Spleen (tissue), 11 donors: ENCODE data around the gene ADGRL3. TPM values are rescaled to one million over a fixed set of nuclear protein-coding genes. Genes with fewer than 3 reads are reported as not detected.

Source experiments
- DNase-seq: peaks from one replicate; pipeline ENCODE4 v3.0.0-alpha.2; 2020
- H3K27ac ChIP-seq, 8 donors: fragments of 200-600 bp; sonication (generic) in 7 of 8; 1 replicate in 4 of 8; 2 replicates in 4 of 8; pipeline versions ENCODE4 v1.5.0 to v1.8.0; 2016 to 2021; ENCODE audit warnings: inconsistent platforms in 4 of 8, mild to moderate bottlenecking in 4 of 8, moderate library complexity in 1 of 8
- H3K27me3 ChIP-seq, 7 donors: fragments of 200-600 bp; sonication (generic) in 6 of 7; replicated peaks in 1 of 7; 1 replicate in 4 of 7; 2 replicates in 3 of 7; pipeline versions ENCODE4 v1.5.0 to v1.8.0; 2016 to 2021; ENCODE audit warnings: inconsistent platforms in 3 of 7, mild to moderate bottlenecking in 1 of 7
- H3K36me3 ChIP-seq, 6 donors: fragments of 200-600 bp; sonication (generic) in 5 of 6; 1 replicate in 4 of 6; 2 replicates in 2 of 6; pipeline versions ENCODE4 v1.5.0 to v1.8.0; 2016 to 2021; ENCODE audit warnings: inconsistent platforms in 2 of 6
- H3K4me1 ChIP-seq, 6 donors: fragments of 200-600 bp; sonication (generic) in 5 of 6; 1 replicate in 3 of 6; 2 replicates in 3 of 6; pipeline versions ENCODE4 v1.5.0 to v1.8.0; 2016 to 2021; ENCODE audit warnings: inconsistent platforms in 3 of 6
- H3K4me3 ChIP-seq, 8 donors: fragments of 200-600 bp; sonication (generic) in 7 of 8; 1 replicate in 4 of 8; 2 replicates in 4 of 8; pipeline versions ENCODE4 v1.5.0 to v1.8.0; 2016 to 2021; ENCODE audit warnings: inconsistent platforms in 4 of 8, mild to moderate bottlenecking in 4 of 8, moderate library complexity in 2 of 8
- H3K9me3 ChIP-seq, 8 donors: fragments of 200-600 bp; sonication (generic) in 7 of 8; 1 replicate in 4 of 8; 2 replicates in 4 of 8; pipeline versions ENCODE4 v1.5.0 to v1.8.0; 2016 to 2021; ENCODE audit warnings: inconsistent platforms in 4 of 8
- POLR2A ChIP-seq, 3 donors: fragments of 450-650 bp; IDR thresholded peaks; one replicate each; pipeline ENCODE4 v1.5.1; 2017; ENCODE audit warnings: antibody characterized with exemption in 3 of 3, mild to moderate bottlenecking in 1 of 3
- POLR2AphosphoS5 ChIP-seq, 3 donors: sonication (generic); formaldehyde crosslinking; IDR thresholded peaks; one replicate each; pipeline ENCODE4 v1.5.1; 2017; ENCODE audit warnings: antibody characterized with exemption in 3 of 3
- WGBS, 5 donors: extraction: QIAGEN DNeasy Blood & Tissue Kit in 3 of 5; methylation state at CpG; one replicate each; pipeline versions ENCODE4 v1.1.5 to v1.1.7; 2013 to 2018; 5-methylcytosine and 5-hydroxymethylcytosine counted together
- intact Hi-C: fragments of 100-400 bp; cut with DNase I; formaldehyde crosslinking; loops from one replicate; pipeline ENCODE4 v1.15.0; 2023; ENCODE audit warnings: low total_unique reads
- polyA plus RNA-seq, 3 donors: library from polyadenylated mRNA; stranded (reverse); fragments of 200-250 nt; gene quantifications; one replicate each; pipeline ENCODE4 v1.2.1, GENCODE V29; 2013
- total RNA-seq, 7 donors: library from RNA; depleted of rRNA in 3 of 7; stranded (reverse); fragments of >200 nt in 3 of 7; fragmentation: NEBNext Ultra II Directional in 4 of 7; extraction: Animal tissue kit (Norgen Biotek cat#: 25700) in 4 of 7; gene quantifications; one replicate each; pipeline versions ENCODE4 v1.1.0 to v1.2.1, GENCODE V29; 2016 to 2021
- TF ChIP-seq, protein P1 (sequence below), 11 experiments: fragments of 200-600 bp in 7 of 11; fragments of 450-650 bp in 4 of 11; sonication (generic) in 4 of 11; IDR thresholded peaks in 8 of 11; conservative IDR thresholded peaks in 3 of 11; 1 replicate in 7 of 11; 2 replicates in 4 of 11; pipeline versions ENCODE4 v1.4.0 to v1.8.0; 2016 to 2021; ENCODE audit warnings: antibody characterized with exemption in 11 of 11, inconsistent platforms in 4 of 11, mild to moderate bottlenecking in 1 of 11
- donor health status: healthy with polysubstance abuse.
- donor health status: DM: no; HTN: no; CAD: no; lungs with moderate emphysema.
- donor health status: DM: no; HTN: no; CAD: no.
- donor health status: Bipolar disorder and iron deficiency.
- donor health status: healthy.
- donor health status: DM: no; HTN: no; CAD: no.
- donor health status: DM: yes; HTN: yes; CAD: no.

ADGRL3 gene
- total and polyA plus RNA-seq, 10 donors: 0.09 to 0.92 (median 0.46) TPM; not detected in 1

DNA sequence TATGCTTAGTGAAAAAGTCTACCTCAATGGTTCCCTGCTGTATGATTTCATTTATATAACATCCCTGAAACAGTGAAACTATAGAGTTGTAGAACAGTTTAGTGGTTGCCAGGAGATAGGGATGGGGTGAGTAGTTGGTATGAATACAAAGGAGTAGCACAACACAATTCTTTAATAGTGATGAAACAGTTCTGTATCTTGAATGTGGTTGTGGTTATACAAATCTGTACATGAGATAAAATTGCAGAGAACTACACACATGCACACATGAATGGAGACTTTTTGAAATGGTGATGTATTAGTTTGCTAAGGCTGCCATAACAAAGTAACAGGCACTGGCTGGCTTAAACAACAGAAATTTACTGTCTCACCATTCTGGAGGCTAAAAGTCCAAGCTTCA is 677.1 kb downstream of the ADGRL3 start:
- no peaks in the 10 kb centered on the region for H3K27me3 ChIP-seq
- intact Hi-C loops: no loop called here

DNA sequence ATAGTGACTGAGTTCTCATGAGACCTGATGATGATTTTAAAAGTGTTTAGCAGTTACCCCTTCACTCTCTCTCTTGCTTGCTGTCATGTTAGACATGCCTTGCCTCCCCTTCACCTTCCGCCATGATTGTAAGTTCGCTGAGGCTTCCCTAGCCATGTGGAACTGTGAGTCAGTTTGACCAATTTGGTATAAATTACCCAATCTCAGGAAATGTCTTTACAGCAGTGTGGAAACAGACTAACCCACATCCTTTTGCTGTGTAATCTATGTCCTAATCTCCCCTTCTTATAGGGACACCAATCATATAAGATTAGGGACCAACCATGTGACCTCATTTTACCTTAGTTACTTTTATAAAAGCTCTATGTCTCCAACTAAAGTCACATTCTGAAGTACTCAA is 677.8 kb downstream of the ADGRL3 start:
- H3K27me3 ChIP-seq: no peaks in the 10 kb centered on the region
- H3K27ac ChIP-seq: no peak overlapping the region
- no peak for DNase-seq
- no peaks in the 10 kb centered on the region for H3K4me1 ChIP-seq
- intact Hi-C loops: no loop called here
- H3K4me3 ChIP-seq: no peak overlapping the region
- no peak for TF ChIP-seq POLR2A (IDR thresholded peaks at IDR 0.05)
- TF ChIP-seq POLR2AphosphoS5 (IDR thresholded peaks at IDR 0.05): no peak
- no peaks in the 10 kb centered on the region for H3K36me3 ChIP-seq
- peaks cover 0 to 4% (median 0%) of the 10 kb centered on the region in 8 donors for H3K9me3 ChIP-seq
- 36 to 63% (median 50%) methylated on average over 2 of the region's 2 CpGs for WGBS, 5 donors

More for the DNA sequence above, 677.1 kb downstream of the ADGRL3 start:
- Histone ChIP-seq H3K4me3 (no peak overlapping the region), H3K27ac (no peak overlapping the region), H3K9me3 (peaks cover 0 to 4% (median 0%) of the 10 kb centered on the region in 8 donors), H3K4me1 (no peaks in the 10 kb centered on the region), H3K36me3 (no peaks in the 10 kb centered on the region)
- no peak for TF ChIP-seq POLR2AphosphoS5 (IDR thresholded peaks at IDR 0.05)
- TF ChIP-seq POLR2A (IDR thresholded peaks at IDR 0.05): no peak
- TF ChIP-seq, protein P1, sequence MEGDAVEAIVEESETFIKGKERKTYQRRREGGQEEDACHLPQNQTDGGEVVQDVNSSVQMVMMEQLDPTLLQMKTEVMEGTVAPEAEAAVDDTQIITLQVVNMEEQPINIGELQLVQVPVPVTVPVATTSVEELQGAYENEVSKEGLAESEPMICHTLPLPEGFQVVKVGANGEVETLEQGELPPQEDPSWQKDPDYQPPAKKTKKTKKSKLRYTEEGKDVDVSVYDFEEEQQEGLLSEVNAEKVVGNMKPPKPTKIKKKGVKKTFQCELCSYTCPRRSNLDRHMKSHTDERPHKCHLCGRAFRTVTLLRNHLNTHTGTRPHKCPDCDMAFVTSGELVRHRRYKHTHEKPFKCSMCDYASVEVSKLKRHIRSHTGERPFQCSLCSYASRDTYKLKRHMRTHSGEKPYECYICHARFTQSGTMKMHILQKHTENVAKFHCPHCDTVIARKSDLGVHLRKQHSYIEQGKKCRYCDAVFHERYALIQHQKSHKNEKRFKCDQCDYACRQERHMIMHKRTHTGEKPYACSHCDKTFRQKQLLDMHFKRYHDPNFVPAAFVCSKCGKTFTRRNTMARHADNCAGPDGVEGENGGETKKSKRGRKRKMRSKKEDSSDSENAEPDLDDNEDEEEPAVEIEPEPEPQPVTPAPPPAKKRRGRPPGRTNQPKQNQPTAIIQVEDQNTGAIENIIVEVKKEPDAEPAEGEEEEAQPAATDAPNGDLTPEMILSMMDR (IDR thresholded peaks at IDR 0.05 in 8 of 11, conservative IDR thresholded peaks at IDR 0.05 in 3 of 11): no peak
- no peak for DNase-seq

DNA sequence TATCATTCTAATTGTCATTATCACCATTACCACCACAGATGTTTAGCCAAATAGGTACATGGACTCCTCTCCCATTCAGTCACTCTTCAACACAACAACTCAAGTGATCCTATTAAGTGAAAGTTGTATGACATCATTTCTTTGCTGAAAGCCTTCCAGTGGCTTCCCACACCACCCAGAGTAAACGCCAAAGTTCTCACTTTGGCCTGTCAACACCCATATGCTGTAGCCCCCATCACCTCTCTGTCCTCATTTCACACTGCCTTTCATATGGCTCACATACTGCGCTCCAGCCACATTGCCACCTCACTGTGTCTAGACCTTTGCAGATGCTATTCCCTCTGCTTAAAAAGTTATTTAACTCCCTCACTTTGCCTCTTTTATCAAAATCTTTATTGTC is 682.3 kb downstream of the ADGRL3 start:
- WGBS, 5 donors: 44 to 97% (median 87%) methylated on average over 2 of the region's 2 CpGs
- H3K4me3 ChIP-seq: no peak overlapping the region
- TF ChIP-seq POLR2A (IDR thresholded peaks at IDR 0.05) (no peak), POLR2AphosphoS5 (IDR thresholded peaks at IDR 0.05) (no peak)
- TF ChIP-seq, protein P1 (IDR thresholded peaks at IDR 0.05 in 8 of 11, conservative IDR thresholded peaks at IDR 0.05 in 3 of 11): no peak
- H3K9me3 ChIP-seq: peaks cover 0 to 5% (median 0%) of the 10 kb centered on the region in 8 donors
- intact Hi-C loops: no loop called here
- no peaks in the 10 kb centered on the region for H3K4me1 ChIP-seq
- no peaks in the 10 kb centered on the region for H3K36me3 ChIP-seq
- no peaks in the 10 kb centered on the region for H3K27me3 ChIP-seq
- DNase-seq: no peak
- no peak overlapping the region for H3K27ac ChIP-seq

DNA sequence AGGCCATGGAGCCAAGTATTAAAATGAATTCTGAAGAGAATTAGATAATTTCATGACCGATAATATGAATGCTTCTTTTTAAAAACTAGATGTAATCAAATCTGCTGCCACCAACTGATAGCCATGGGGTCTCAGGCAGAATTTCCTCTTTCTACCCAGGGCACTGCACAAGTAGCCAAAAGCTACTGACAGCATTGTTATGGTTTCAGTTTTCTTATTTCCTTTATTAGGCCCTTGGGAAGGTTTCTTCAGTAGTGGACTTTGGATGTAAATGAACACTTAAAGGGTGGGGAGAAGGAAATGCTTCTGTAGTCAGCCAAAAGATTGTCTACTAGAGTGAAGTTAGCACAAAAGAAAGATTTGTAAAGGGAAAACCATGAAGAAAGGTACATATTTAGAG is 686.0 kb downstream of the ADGRL3 start:
- no peaks in the 10 kb centered on the region for H3K36me3 ChIP-seq
- WGBS, 5 donors: 24 to 32% (median 26%) methylated on average over 1 of the region's 1 CpG
- TF ChIP-seq POLR2A (IDR thresholded peaks at IDR 0.05) (no peak), POLR2AphosphoS5 (IDR thresholded peaks at IDR 0.05) (no peak)
- TF ChIP-seq, protein P1 (IDR thresholded peaks at IDR 0.05 in 8 of 11, conservative IDR thresholded peaks at IDR 0.05 in 3 of 11): no peak
- H3K27ac ChIP-seq: no peak overlapping the region
- no peak overlapping the region for H3K4me3 ChIP-seq
- no peak for DNase-seq
- H3K9me3 ChIP-seq: peaks cover 0 to 5% (median 0%) of the 10 kb centered on the region in 8 donors
- no peaks in the 10 kb centered on the region for H3K27me3 ChIP-seq
- no peaks in the 10 kb centered on the region for H3K4me1 ChIP-seq
- intact Hi-C loops: no loop called here

DNA sequence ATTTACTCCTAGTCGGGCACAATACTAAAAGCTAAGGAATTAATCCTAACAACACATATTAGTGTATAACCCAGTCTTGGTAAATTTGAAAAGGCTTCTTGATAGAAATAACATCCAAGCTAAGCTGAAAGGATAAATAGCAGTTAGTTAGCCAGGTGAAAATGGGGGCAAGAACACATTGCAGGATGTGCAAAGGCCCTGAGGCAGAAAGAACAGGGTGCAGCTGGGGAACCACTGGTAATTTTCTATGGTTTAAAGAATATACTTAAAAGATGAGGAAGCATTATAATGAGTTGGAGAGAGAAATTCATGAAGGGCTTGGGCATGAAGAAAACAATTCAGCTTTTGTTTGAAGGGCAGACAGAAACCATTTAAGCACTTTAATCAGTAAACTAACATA is 689.0 kb downstream of the ADGRL3 start:
- no peaks in the 10 kb centered on the region for H3K4me1 ChIP-seq
- H3K4me3 ChIP-seq: no peak overlapping the region
- H3K9me3 ChIP-seq: no peaks in the 10 kb centered on the region
- WGBS, 5 donors: 79 to 90% (median 81%) methylated on average over 1 of the region's 1 CpG
- TF ChIP-seq, protein P1 (IDR thresholded peaks at IDR 0.05 in 8 of 11, conservative IDR thresholded peaks at IDR 0.05 in 3 of 11): no peak
- TF ChIP-seq POLR2AphosphoS5 (IDR thresholded peaks at IDR 0.05) (no peak), POLR2A (IDR thresholded peaks at IDR 0.05) (no peak)
- DNase-seq: no peak
- no peaks in the 10 kb centered on the region for H3K27me3 ChIP-seq
- intact Hi-C loops: no loop called here
- no peak overlapping the region for H3K27ac ChIP-seq
- no peaks in the 10 kb centered on the region for H3K36me3 ChIP-seq
